ENCODE results near the gene ATP6AP1. TPM values are rescaled to one million over a fixed set of nuclear protein-coding genes. Genes with fewer than 3 reads are reported as not detected.

Gene ATP6AP1
- total RNA-seq, 1 experiment from 2014 or later: 221 TPM

- CTCF ChIA-PET: interaction anchor here (0.7 kb wide), 1 partner anchor 65 kb away, joined by 3 read pairs; no protein-coding TSS in a partner anchor
- no TSS peak for BruUV-seq (replicated peaks)
- no peak overlapping the region for H3K4me3 ChIP-seq (ENCODE audit: low read depth in 2 of 2, low read length in 2 of 2)
Measured at GRCh38 chrX:154472685-154473632, 44.5 kb downstream of the ATP6AP1 start.

More at GRCh38 chrX:154472685-154473632, 44.5 kb downstream of the ATP6AP1 start:
- POLR2A ChIA-PET: interaction anchor here (0.5 kb wide), 1 partner anchor 8 kb away, joined by 5 read pairs; no protein-coding TSS in a partner anchor
- no peak for TF ChIP-seq REST (IDR thresholded peaks at IDR 0.05; ENCODE audit: insufficient read depth in 1 of 2, low read depth in 2 of 2, low read length in 1 of 2)
- TF ChIP-seq CTCF (IDR thresholded peaks at IDR 0.05): no peak
- no peak for TF ChIP-seq SIN3A (IDR thresholded peaks at IDR 0.05; ENCODE audit: borderline replicate concordance, insufficient read depth, low read depth, low read length)
- TF ChIP-seq TCF7L2 (IDR thresholded peaks at IDR 0.05; ENCODE audit: low read depth, low read length): no peak
- no peak for TF ChIP-seq POLR2AphosphoS5 (IDR thresholded peaks at IDR 0.05; ENCODE audit: low read depth, low read length)
- intact Hi-C loops (cut with micrococcal nuclease; ENCODE audit: unreplicated experiment) (no loop called here), in situ Hi-C loops (cut with HindIII; ENCODE audit: low pct_unique_long_range_greater_than_20kb, low sequenced_read_pairs) (no loop called here)
- Histone ChIP-seq H3K27me3 (ENCODE audit: control insufficient read depth, insufficient read depth, low read length) (no peaks in the 10 kb centered on the region), H3K36me3 (ENCODE audit: control insufficient read depth, insufficient read depth, low read length) (no peaks in the 10 kb centered on the region), H3K27ac (ENCODE audit: low read length) (no peak overlapping the region), H3K4me1 (ENCODE audit: control insufficient read depth, insufficient read depth, low read length) (peaks cover 14% of the 10 kb centered on the region), H3K9me3 (ENCODE audit: control insufficient read depth, insufficient read depth, low read depth, low read length) (no peaks in the 10 kb centered on the region)
- ATAC-seq: peak; percentile 40; the same call in 1 of the 2 replicates
- DNase-seq (ENCODE audit: low read depth, low spot score): no peak
